ENCODE measurements around the gene GALNT17.

GRCh38 chr7:71517940-71518699, 386.2 kb downstream of the GALNT17 start:
- TF ChIP-seq POLR2A (IDR thresholded peaks at IDR 0.05) (no peak), CTCF (IDR thresholded peaks at IDR 0.05) (no peak)

All from uterus (tissue), 2 donors.